GM08714 (cell line): ENCODE results near the gene ACTN3.
"Not testable (repeated sequence)": the region's sequence is repeated elsewhere in the genome, so short reads cannot be mapped to it uniquely, and the experiment has no call there.

Source experiments
- H3K4me3 ChIP-seq: fragments of 200-500 bp; sonication (Bioruptor generic); 2 replicates; pipeline ENCODE4 v1.5.1; 2014; ENCODE audit warnings: mild to moderate bottlenecking, low read length, inconsistent platforms
- ZNF274 ChIP-seq: IDR thresholded peaks from 2 replicates; pipeline ENCODE4 v1.6.1; 2012; ENCODE audit warnings: mild to moderate bottlenecking, low read depth, low read length

Gene ACTN3

DNA sequence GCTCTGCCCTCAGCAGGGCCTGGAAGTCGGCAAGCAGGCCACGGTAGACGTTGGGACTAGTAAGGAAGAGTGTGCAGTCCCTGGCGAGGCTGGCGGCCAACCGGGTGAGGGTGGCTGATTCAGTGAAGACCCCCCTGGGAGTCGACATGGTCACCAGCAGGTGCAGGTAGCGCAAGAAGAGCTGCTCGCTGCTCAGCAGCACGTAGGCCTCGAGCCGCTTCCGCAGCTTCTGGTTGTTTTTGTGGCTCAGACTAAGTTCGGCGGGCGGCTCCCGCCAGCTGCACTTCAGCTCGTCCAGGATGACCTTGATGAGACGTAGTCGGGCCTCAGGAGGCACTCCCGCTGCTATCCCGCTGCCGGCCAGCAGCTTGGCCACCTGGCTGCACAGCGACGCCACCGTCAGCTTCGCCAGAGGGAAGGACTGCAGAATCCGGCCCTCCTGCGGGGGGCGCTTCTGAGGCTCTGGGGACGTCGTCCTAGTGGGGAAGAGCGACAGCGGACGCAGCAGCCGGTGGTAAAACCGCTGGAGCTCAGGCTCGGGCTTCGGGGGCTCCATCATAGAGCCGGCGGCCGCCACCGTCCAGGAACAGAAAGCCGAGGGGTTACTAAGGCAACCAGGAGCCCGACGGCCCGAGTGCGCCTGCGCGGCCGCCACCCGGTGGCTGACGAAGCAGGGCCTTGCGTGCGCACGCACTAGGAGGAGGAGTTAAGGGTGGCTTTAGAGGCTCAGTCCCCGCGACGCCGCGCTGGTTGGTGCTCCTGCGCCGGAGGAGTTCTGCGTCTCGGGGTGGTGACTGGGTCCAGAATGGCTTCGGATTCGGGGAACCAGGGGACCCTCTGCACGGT lies 46.0 kb downstream of the ACTN3 start, which contains the start of the genes CCDC87 and CCS:
TSS of gene CCDC87 (minus strand) at position 607 of the 846 bp plus-strand sequence. CDS start at position 559, 48 bp downstream.
TSS of gene CCS (plus strand) at position 729 of the 846 bp plus-strand sequence. CDS start at position 806, 77 bp downstream.
- TF ChIP-seq ZNF274: no peak
- peak within 1 kb of the TSS; percentile 64 for H3K4me3 ChIP-seq

DNA sequence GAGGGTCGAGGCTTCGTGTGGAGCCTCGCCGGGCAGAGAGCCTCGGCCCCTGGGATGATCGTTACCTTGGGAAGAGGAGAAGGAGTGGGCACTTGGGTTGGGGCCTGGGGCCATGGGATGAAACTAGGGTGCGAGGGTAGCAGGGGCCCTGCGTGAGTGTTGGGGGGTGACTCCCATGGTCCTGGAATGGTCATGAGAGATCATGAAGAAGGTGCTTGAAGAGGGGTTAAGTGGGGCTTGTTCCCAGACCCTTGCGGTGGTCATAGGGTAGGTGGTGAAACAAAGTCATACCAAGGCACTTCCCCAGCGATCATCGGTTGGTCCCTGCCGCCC lies 46.6 kb downstream of the ACTN3 start:
- peak overlapping the region; percentile 64 for H3K4me3 ChIP-seq
- no peak for TF ChIP-seq ZNF274

DNA sequence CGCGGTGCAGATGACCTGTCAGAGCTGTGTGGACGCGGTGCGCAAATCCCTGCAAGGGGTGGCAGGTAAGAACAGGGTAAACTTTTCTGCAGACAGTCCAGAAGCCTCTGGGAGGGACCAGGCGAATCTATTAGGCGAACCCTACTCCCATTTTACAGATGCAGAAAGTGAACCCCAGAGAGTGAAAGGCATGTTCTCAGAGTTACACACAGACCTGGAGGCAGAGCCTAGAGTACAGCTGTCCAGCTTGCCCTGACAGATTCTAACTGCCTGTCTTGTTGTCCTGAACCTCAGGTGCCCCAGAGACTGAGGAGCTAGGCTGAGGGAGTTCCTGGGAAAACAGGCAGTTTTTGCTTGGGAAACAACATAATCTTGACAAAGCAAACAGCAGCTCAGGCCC lies 46.9 kb downstream of the ACTN3 start:
- peak overlapping the region; percentile 64 for H3K4me3 ChIP-seq
- TF ChIP-seq ZNF274: no peak

DNA sequence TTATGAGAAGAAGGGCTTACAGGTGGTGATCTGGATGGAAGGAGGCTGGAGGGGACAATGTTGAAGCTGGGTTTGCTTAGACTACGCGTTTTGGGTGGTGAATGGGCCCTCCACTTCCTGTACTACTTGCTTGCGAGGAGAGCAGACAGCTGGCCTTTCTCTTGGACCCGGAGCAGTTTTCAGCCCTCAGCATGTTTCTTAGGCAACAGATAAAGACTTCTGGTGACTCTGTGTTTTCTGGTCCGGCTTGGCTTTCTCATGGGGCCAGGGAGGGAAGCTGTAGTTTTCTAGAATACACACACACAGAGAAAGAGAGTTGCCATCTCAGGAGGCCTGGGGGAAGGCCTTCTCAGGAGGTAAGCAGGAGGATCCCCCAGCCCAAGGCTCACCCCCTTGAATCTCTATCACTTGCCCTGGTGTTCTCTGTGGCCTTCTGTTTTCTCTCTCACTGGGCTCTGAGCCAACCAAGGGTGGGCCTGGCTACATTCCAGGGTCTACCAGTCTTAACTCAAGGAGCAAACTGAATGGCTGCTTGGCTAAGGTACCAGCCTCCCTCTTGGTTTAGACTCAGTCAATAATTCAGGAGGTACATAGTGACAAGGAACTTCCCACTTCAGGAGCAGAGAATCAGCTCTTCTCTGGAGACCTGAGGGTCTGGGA lies 48.7 kb downstream of the ACTN3 start:
- no peak for TF ChIP-seq ZNF274
- peak overlapping the region; percentile 1; the same call in 1 of the 2 replicates for H3K4me3 ChIP-seq

DNA sequence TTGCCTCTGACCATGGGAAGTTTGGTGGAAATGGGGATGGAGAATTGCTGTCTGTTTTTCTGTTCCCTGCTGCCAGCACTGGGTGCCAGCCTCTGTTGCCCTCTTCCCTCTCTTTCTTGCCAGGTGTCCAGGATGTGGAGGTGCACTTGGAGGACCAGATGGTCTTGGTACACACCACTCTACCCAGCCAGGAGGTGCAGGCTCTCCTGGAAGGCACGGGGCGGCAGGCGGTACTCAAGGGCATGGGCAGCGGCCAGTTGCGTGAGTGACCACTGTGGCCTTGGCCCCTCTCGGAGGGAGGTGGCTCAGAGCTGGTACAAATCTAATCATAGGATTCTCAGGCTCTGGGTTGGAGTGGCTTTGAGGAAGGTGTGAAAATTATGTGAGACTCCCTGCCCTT lies 52.3 kb downstream of the ACTN3 start:
- no peak for TF ChIP-seq ZNF274
- H3K4me3 ChIP-seq: no peak overlapping the region

DNA sequence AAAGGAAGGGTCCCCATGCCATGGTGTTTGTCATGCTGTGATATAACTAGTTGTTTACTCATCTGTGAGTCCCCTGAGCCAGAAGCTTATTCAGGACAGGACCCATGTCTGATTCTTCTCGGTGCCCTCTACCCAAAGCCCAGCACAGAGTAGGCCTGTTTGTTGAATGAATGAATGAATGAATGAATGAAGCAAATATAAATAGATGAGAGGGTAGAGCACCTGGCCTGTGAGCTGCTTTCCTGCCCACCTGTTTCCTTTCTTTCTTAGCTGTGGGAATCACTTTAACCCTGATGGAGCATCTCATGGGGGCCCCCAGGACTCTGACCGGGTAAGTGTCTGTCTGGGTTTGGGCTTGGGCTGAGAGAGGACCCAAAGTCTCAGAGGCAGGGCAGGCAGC lies 53.5 kb downstream of the ACTN3 start:
- no peak overlapping the region for H3K4me3 ChIP-seq
- no peak for TF ChIP-seq ZNF274

DNA sequence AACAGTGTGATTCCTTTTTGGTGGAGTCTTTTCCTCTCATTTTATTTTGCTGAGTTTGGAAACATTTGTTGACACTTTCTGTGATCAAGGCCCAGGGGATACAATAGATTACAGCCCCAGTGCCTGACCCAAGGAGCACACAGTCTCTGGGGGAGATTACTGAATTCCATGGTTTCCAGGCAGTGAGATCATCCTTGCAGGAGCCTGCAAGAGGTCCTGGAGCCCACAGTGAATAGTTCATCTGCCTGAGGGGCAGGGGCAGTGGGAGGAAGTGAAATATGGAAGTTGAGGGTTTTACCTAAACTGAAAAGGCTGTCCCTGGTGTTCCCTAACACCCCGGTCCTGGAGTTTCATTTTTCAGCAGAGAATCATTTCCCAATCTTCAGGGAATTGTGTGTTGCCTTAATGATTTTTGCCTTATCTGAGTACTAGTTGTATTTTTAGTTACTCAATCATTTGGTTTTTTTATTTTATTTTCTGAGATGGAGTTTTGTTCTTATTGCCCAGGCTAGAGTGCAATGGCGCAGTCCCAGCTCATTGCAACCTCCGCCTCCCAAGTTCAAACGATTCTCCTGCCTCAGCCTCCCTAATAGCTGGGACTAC lies 54.0 kb downstream of the ACTN3 start:
- no peak for TF ChIP-seq ZNF274
- H3K4me3 ChIP-seq: no peak overlapping the region

DNA sequence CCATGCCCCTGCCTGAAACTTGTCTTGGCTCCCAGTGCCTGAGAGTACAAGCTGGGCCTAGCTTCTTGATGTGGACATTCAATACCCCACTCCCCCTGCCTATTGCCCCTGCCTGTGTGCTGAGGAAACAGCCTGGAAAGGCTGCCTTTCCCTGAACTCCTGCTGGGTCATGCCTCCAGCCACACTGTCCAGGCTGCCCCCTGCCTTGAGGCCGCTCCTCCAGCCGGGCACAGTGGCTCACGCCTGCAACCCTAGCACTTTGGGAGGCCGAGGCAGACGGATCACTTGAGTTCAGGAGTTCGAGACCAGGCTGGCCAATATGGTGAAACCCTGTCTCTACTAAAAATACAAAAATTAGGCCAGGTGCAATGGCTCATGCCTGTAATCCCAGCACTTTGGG lies 56.4 kb downstream of the ACTN3 start:
- no peak for TF ChIP-seq ZNF274

DNA sequence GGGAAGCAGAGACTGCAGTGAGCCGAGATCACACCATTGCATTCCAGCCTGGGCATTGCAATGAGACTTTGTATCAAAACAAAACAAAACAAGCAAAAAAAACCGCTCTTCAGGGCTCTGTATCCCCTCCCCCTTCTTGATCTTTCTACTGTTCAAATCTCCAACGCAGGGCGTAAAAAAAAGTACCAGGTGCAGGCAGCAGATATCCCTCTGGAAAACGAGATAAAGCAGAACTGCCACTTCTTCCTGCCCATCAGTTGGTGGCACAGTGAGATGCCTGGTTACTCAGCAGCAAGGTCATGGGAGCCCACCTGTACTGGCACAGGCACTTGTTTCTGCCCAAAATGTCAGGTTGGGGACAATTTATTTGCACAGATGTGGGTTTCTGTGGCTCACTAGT lies 57.5 kb downstream of the ACTN3 start:
- no peak overlapping the region for H3K4me3 ChIP-seq

More for the DNA sequence above, 56.4 kb downstream of the ACTN3 start:
- no peak overlapping the region for H3K4me3 ChIP-seq

DNA sequence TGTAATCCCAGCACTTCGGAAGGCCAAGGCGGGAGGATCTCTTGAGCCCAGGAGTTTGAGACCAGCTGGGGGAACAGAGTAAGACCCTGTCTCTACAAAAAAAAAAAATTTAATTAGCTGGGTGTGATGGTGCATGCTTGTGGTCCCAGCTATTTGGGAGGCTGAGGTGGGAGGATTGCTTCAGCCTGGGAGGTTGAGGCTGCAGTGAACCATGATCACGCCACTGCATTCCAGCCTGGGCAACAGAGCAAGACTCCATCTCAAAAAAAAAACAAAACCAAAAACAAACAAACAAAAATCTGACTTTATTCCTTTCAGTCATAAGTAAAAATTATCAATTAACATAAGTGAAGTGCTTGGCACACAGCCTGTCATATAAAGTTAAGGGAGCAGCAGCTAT lies 59.9 kb downstream of the ACTN3 start:
- not testable (repeated sequence) for H3K4me3 ChIP-seq

More for the DNA sequence above, 57.5 kb downstream of the ACTN3 start:
- no peak for TF ChIP-seq ZNF274

DNA sequence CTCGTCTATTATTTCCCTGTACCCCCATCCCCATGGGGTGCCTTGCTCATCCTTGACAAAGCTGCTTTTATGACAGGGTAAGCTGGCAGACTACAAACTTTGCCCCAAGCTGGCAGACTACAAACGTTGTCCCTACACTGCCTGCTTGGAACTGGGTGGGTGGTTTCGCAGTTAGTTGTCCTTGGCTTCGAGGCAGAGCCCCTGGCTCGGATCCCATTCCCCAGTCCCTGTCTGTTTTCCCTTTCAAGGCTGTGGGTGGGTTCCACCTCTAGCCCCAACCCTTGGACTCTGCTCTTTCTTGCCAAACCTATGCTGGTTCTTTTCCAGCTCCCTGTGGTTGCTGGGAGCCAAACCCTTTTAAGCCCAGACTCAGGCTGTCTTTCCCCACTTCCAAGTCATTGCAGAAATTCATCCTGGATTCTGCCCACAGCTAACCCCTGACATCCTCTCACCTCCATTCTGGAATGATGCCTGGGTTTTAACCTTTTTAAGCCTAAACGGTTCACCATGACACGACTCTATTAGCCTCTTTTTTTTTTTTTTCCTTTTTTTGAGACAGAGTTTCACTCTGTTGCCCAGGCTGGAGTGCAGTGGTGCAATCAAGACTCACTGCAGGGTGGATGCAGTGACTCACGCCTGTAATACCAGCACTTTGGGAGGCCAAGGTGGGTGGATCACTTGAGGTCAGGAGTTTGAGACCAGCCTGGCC lies 60.6 kb downstream of the ACTN3 start:
- no peak for TF ChIP-seq ZNF274

DNA sequence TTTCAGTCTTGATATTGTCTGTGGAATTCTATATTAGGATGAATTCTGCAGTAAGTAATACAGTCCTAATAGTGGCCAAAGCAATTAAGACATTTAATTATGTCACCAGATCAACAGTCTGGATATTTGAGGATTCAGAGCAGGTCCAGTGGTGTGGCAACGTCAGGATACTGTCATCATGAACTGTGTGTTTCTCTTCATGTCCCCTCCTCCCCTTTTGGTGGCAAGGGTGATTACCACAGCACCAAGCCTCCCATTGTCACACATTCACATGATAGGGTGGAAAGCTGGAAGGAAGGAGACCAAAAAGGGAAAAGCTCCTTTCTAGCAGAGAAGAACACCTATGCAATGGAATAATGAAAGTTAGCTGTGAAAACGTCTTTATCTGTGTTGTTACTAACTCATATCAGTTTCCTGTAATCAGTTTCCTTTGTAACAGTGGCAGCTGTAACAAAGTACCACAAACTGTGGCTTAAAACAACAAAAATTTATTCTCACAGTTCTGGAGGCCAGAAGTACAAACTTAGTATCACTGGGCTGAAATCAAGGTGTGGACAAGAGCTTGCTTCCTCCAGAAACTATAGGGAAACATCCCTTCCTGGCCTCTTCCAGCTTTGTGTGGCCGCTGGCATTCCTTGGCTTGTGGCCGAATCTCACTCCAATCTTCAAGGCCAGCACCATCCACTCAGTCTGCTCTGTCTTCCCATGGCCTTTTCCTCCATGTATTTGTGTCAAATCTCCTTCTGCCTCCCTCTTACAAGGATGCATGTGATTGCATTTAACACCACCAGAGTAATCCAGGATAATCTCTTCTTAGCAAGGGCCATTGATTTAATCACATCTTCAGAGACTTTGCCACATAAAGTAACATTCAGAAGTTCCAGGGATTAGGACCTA lies 63.3 kb downstream of the ACTN3 start:
- TF ChIP-seq ZNF274: no peak
- H3K4me3 ChIP-seq: no peak overlapping the region

More for the DNA sequence above, 60.6 kb downstream of the ACTN3 start:
- no peak overlapping the region for H3K4me3 ChIP-seq

DNA sequence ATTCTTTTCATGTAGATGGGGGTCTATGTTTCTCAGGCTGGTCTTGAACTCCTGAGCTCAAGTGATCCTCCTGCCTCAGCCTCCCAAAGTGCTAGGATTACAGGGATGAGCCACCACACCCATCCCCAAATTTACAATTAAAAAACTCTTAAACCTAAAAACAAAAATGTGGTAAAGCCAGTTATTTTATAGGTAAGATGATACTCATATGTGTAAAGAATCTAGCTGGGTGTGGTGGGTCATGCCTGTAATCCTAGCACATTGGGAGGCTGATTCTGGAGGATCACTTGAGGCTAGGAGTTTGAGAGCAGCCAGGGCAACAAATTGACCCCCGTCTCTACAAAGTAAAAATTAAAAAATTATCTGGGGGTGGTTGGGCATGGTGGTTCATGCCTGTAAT lies 65.8 kb downstream of the ACTN3 start:
- no peak for TF ChIP-seq ZNF274
- no peak overlapping the region for H3K4me3 ChIP-seq
